Chondrocyte (in vitro differentiated cells): ENCODE results near the gene U2AF2. TPM values are rescaled to one million over a fixed set of nuclear protein-coding genes. Genes with fewer than 3 reads are reported as not detected.

Experiments used
- DNase-seq: peaks from one replicate; pipeline ENCODE4 v3.0.0; 2021; ENCODE audit warnings: mixed read lengths, low spot score
- H3K27ac Mint-ChIP-seq: one replicate; pipeline ENCODE4 v1.8.0; 2021; ENCODE audit warnings: mild to moderate bottlenecking, moderate library complexity, mixed read lengths; ENCODE audit not compliant: unreplicated experiment
- H3K27me3 Mint-ChIP-seq: 2 replicates; pipeline ENCODE4 v1.8.0; 2021; ENCODE audit warnings: low read depth, mixed read lengths
- H3K36me3 Mint-ChIP-seq: 2 replicates; pipeline ENCODE4 v1.8.0; 2021; ENCODE audit warnings: low read depth, mixed read lengths
- H3K4me1 Mint-ChIP-seq: 2 replicates; pipeline ENCODE4 v1.8.0; 2021; ENCODE audit warnings: low read depth, mild to moderate bottlenecking, mixed read lengths
- H3K4me3 Mint-ChIP-seq: one replicate; pipeline ENCODE4 v1.8.0; 2021; ENCODE audit warnings: mild to moderate bottlenecking, moderate library complexity, mixed read lengths; ENCODE audit not compliant: unreplicated experiment
- H3K9me3 Mint-ChIP-seq: 2 replicates; pipeline ENCODE4 v1.8.0; 2021; ENCODE audit warnings: low read depth, mixed read lengths
- CTCF ChIP-seq: fragments of 200-600 bp; sonication (generic); IDR thresholded peaks from 2 replicates; pipeline ENCODE4 v1.5.0; 2021; ENCODE audit warnings: antibody characterized with exemption, mild to moderate bottlenecking, moderate library complexity
- total RNA-seq: library from RNA; stranded (reverse); gene quantifications from 3 replicates; pipeline ENCODE4 v1.2.1, GENCODE V29; 2021

The U2AF2 gene
- total RNA-seq, 1 donor from 2014 or later, result 129 TPM

GRCh38 chr19:55687281-55688201, 32.7 kb downstream of the U2AF2 start:
- Mint-ChIP-seq H3K27me3 (no peaks in the 10 kb centered on the region), H3K4me1 (peaks cover 6% of the 10 kb centered on the region), H3K27ac (no peak overlapping the region), H3K4me3 (no peak overlapping the region), H3K9me3 (no peaks in the 10 kb centered on the region), H3K36me3 (peaks cover 7% of the 10 kb centered on the region)
- no peak for TF ChIP-seq CTCF
- peak; percentile 88 for DNase-seq

GRCh38 chr19:55688422-55689218, 33.8 kb downstream of the U2AF2 start:
- peak; percentile 88 for DNase-seq
- no peak overlapping the region for H3K27ac Mint-ChIP-seq

GRCh38 chr19:55689411-55690108, 34.7 kb downstream of the U2AF2 start:
- peaks cover 15% of the 10 kb centered on the region for H3K36me3 Mint-ChIP-seq
- H3K27me3 Mint-ChIP-seq, result no peaks in the 10 kb centered on the region
- no peak overlapping the region for H3K4me3 Mint-ChIP-seq
- no peak overlapping the region for H3K27ac Mint-ChIP-seq
- peak; percentile 91 for DNase-seq
- H3K4me1 Mint-ChIP-seq, result peaks cover 6% of the 10 kb centered on the region
- H3K9me3 Mint-ChIP-seq, result no peaks in the 10 kb centered on the region
- no peak for TF ChIP-seq CTCF

More at GRCh38 chr19:55688422-55689218, 33.8 kb downstream of the U2AF2 start:
- peaks cover 12% of the 10 kb centered on the region for H3K36me3 Mint-ChIP-seq
- H3K27me3 Mint-ChIP-seq, result no peaks in the 10 kb centered on the region
- no peaks in the 10 kb centered on the region for H3K9me3 Mint-ChIP-seq
- peaks cover 6% of the 10 kb centered on the region for H3K4me1 Mint-ChIP-seq
- H3K4me3 Mint-ChIP-seq, result no peak overlapping the region
- no peak for TF ChIP-seq CTCF

GRCh38 chr19:55690109-55690768, 35.4 kb downstream of the U2AF2 start:
- peak; percentile 77 for DNase-seq
- no peaks in the 10 kb centered on the region for H3K9me3 Mint-ChIP-seq
- H3K4me1 Mint-ChIP-seq, result peaks cover 6% of the 10 kb centered on the region
- H3K27me3 Mint-ChIP-seq, result no peaks in the 10 kb centered on the region
- no peak for TF ChIP-seq CTCF
- peaks cover 15% of the 10 kb centered on the region for H3K36me3 Mint-ChIP-seq
- no peak overlapping the region for H3K4me3 Mint-ChIP-seq
- H3K27ac Mint-ChIP-seq, result no peak overlapping the region
